Measurements from ENCODE around the gene TRIOBP. TPM values are rescaled to one million over a fixed set of nuclear protein-coding genes. Genes with fewer than 3 reads are reported as not detected.

TRIOBP gene
- total and polyA plus RNA-seq, 2 of the 13 experiments (the other 11 are each of a cell fraction or from before 2014, with no cell fraction given), result 6.1 to 15.4 TPM

DNA sequence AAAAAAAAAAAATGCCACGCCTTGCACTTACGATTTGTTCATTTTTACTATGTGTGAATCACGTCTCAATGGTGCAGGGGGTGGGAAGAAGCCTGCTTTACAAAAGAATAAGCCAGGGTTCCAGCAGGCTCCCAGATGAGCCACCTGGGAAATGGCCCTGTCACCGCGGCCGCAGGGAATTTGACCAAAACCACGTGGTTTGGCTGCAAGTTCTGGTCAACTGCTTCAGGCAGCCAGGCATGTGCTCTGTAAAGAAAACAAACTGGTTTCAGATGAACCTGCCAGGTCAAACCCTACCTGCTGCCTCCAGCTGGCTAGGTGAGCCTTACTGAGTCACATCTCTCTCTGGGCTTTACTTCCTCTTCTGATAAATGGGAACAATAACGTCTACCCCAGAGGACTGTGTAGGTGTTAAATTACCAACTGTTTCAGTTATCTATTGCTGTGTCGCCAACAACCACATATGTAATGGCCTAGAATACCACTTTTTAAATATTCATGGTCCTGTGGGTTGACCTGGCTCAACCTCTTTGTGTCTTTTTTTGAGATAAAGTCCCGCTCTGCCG is 80.4 kb downstream of the TRIOBP start (continued):
- TF ChIP-seq, protein P1, sequence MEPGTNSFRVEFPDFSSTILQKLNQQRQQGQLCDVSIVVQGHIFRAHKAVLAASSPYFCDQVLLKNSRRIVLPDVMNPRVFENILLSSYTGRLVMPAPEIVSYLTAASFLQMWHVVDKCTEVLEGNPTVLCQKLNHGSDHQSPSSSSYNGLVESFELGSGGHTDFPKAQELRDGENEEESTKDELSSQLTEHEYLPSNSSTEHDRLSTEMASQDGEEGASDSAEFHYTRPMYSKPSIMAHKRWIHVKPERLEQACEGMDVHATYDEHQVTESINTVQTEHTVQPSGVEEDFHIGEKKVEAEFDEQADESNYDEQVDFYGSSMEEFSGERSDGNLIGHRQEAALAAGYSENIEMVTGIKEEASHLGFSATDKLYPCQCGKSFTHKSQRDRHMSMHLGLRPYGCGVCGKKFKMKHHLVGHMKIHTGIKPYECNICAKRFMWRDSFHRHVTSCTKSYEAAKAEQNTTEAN (CRISPR knock-in tag; conservative IDR thresholded peaks at IDR 0.05), result 0 out of 2 replicates have a peak, but pooled peaks have one; percentile 33
- TF ChIP-seq GTF2F1 (IDR thresholded peaks at IDR 0.05; ENCODE audit: low read length) (no peak), SOX6 (IDR thresholded peaks at IDR 0.05) (no peak), SOX6 (CRISPR knock-in tag; IDR thresholded peaks at IDR 0.05) (no peak), CHD2 (IDR thresholded peaks at IDR 0.05; ENCODE audit: low read depth, low read length) (no peak), ZNF329 (CRISPR knock-in tag; IDR thresholded peaks at IDR 0.05; ENCODE audit: low read depth) (peak; percentile 96)
- TF ChIP-seq, protein P2, sequence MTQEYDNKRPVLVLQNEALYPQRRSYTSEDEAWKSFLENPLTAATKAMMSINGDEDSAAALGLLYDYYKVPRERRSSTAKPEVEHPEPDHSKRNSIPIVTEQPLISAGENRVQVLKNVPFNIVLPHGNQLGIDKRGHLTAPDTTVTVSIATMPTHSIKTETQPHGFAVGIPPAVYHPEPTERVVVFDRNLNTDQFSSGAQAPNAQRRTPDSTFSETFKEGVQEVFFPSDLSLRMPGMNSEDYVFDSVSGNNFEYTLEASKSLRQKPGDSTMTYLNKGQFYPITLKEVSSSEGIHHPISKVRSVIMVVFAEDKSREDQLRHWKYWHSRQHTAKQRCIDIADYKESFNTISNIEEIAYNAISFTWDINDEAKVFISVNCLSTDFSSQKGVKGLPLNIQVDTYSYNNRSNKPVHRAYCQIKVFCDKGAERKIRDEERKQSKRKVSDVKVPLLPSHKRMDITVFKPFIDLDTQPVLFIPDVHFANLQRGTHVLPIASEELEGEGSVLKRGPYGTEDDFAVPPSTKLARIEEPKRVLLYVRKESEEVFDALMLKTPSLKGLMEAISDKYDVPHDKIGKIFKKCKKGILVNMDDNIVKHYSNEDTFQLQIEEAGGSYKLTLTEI (CRISPR knock-in tag; conservative IDR thresholded peaks at IDR 0.05), result no peak
- TF ChIP-seq, protein P3, sequence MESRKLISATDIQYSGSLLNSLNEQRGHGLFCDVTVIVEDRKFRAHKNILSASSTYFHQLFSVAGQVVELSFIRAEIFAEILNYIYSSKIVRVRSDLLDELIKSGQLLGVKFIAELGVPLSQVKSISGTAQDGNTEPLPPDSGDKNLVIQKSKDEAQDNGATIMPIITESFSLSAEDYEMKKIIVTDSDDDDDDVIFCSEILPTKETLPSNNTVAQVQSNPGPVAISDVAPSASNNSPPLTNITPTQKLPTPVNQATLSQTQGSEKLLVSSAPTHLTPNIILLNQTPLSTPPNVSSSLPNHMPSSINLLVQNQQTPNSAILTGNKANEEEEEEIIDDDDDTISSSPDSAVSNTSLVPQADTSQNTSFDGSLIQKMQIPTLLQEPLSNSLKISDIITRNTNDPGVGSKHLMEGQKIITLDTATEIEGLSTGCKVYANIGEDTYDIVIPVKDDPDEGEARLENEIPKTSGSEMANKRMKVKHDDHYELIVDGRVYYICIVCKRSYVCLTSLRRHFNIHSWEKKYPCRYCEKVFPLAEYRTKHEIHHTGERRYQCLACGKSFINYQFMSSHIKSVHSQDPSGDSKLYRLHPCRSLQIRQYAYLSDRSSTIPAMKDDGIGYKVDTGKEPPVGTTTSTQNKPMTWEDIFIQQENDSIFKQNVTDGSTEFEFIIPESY (CRISPR knock-in tag; IDR thresholded peaks at IDR 0.05), result no peak
- TF ChIP-seq, protein P4, sequence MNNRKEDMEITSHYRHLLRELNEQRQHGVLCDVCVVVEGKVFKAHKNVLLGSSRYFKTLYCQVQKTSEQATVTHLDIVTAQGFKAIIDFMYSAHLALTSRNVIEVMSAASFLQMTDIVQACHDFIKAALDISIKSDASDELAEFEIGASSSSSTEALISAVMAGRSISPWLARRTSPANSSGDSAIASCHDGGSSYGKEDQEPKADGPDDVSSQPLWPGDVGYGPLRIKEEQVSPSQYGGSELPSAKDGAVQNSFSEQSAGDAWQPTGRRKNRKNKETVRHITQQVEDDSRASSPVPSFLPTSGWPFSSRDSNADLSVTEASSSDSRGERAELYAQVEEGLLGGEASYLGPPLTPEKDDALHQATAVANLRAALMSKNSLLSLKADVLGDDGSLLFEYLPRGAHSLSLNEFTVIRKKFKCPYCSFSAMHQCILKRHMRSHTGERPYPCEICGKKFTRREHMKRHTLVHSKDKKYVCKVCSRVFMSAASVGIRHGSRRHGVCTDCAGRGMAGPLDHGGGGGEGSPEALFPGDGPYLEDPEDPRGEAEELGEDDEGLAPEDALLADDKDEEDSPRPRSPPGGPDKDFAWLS (CRISPR knock-in tag; IDR thresholded peaks at IDR 0.05; ENCODE audit: borderline replicate concordance), result no peak
